CD14-positive monocyte (primary cell): ENCODE data around the gene HS1BP3. TPM values are rescaled to one million over a fixed set of nuclear protein-coding genes. Genes with fewer than 3 reads are reported as not detected.

Experiments used
- DNase-seq, 3 donors: peaks; one replicate each; pipeline ENCODE4 v3.0.0-alpha.2; 2011 to 2022
- H2AFZ ChIP-seq: 2 replicates; pipeline ENCODE4 v1.6.0; 2012; ENCODE audit warnings: mild to moderate bottlenecking, low read depth, low read length, inconsistent platforms; ENCODE audit not compliant: insufficient read depth, poor library complexity, severe bottlenecking
- H3K27ac ChIP-seq, 2 donors: 1 replicate in 1 of 2; 2 replicates in 1 of 2; pipeline ENCODE4 v1.5.1; 2012 to 2013; ENCODE audit warnings: low read length in 2 of 2, control low read depth in 1 of 2, inconsistent platforms in 1 of 2, low read depth in 1 of 2, mild to moderate bottlenecking in 1 of 2
- H3K27me3 ChIP-seq, 2 donors: one replicate each; pipeline versions ENCODE4 v1.6.0 to v1.6.1; 2011 to 2013; ENCODE audit warnings: low read length in 2 of 2; ENCODE audit not compliant: control insufficient read depth in 2 of 2, insufficient read depth in 2 of 2
- H3K36me3 ChIP-seq, 2 donors: replicated peaks in 1 of 2; 1 replicate in 1 of 2; 2 replicates in 1 of 2; pipeline versions ENCODE4 v1.5.1 to v1.6.1; 2012 to 2013; ENCODE audit warnings: low read length in 2 of 2, control low read depth in 1 of 2, inconsistent platforms in 1 of 2, mild to moderate bottlenecking in 1 of 2; ENCODE audit not compliant: insufficient read depth in 2 of 2, control insufficient read depth in 1 of 2
- H3K4me1 ChIP-seq, 2 donors: 1 replicate in 1 of 2; 2 replicates in 1 of 2; pipeline versions ENCODE4 v1.5.1 to v1.6.1; 2012 to 2013; ENCODE audit warnings: low read length in 2 of 2, control low read depth in 1 of 2, inconsistent platforms in 1 of 2, mild to moderate bottlenecking in 1 of 2, moderate library complexity in 1 of 2; ENCODE audit not compliant: insufficient read depth in 2 of 2, control insufficient read depth in 1 of 2
- H3K4me2 ChIP-seq: replicated peaks from 2 replicates; pipeline ENCODE3; 2012; ENCODE audit warnings: low read length, moderate library complexity, mild to moderate bottlenecking; ENCODE audit not compliant: poor library complexity, severe bottlenecking; ENCODE audit errors: extremely low read depth
- H3K4me3 ChIP-seq, 3 experiments: fragments of 200-600 bp in 1 of 3; sonication (generic) in 1 of 3; replicated peaks in 1 of 3; 1 replicate in 2 of 3; 2 replicates in 1 of 3; pipeline ENCODE4 v1.5.1; 2011 to 2013; ENCODE audit warnings: low read length in 3 of 3, mild to moderate bottlenecking in 3 of 3, control low read depth in 2 of 3, low read depth in 2 of 3, inconsistent platforms in 1 of 3, moderate library complexity in 1 of 3
- H3K79me2 ChIP-seq: 2 replicates; pipeline ENCODE4 v1.6.0; 2012; ENCODE audit warnings: mild to moderate bottlenecking, control low read depth, inconsistent platforms, low read length, moderate library complexity; ENCODE audit not compliant: insufficient read depth
- H3K9ac ChIP-seq: 2 replicates; pipeline ENCODE4 v1.6.0; 2017; ENCODE audit warnings: low read length, mild to moderate bottlenecking; ENCODE audit not compliant: insufficient read depth, poor library complexity, severe bottlenecking
- H3K9me3 ChIP-seq, 2 donors: replicated peaks in 1 of 2; 1 replicate in 1 of 2; 2 replicates in 1 of 2; pipeline versions ENCODE4 v1.5.1 to v1.6.1; 2012 to 2013; ENCODE audit warnings: low read length in 2 of 2, control low read depth in 1 of 2; ENCODE audit not compliant: control insufficient read depth in 1 of 2, insufficient read depth in 1 of 2
- H4K20me1 ChIP-seq: 2 replicates; pipeline ENCODE4 v1.6.0; 2012; ENCODE audit warnings: mild to moderate bottlenecking, low read length, control low read depth, moderate library complexity; ENCODE audit not compliant: insufficient read depth
- H3K27ac Mint-ChIP-seq, 7 donors: one replicate each; pipeline ENCODE4 v1.8.0; 2020; ENCODE audit warnings: mild to moderate bottlenecking in 7 of 7, mixed read lengths in 7 of 7, moderate library complexity in 6 of 7, inconsistent platforms in 2 of 7
- H3K27me3 Mint-ChIP-seq, 3 donors: one replicate each; pipeline ENCODE4 v1.8.0; 2021 to 2022; ENCODE audit warnings: low read depth in 3 of 3, mild to moderate bottlenecking in 3 of 3, mixed read lengths in 3 of 3, moderate library complexity in 3 of 3, inconsistent platforms in 1 of 3
- H3K36me3 Mint-ChIP-seq, 2 donors: one replicate each; pipeline ENCODE4 v1.8.0; 2020; ENCODE audit warnings: mixed read lengths in 2 of 2, inconsistent platforms in 1 of 2, mild to moderate bottlenecking in 1 of 2
- H3K4me1 Mint-ChIP-seq: one replicate; pipeline ENCODE4 v1.8.0; 2020; ENCODE audit warnings: mild to moderate bottlenecking, mixed read lengths
- H3K4me3 Mint-ChIP-seq, 2 donors: one replicate each; pipeline ENCODE4 v1.8.0; 2020; ENCODE audit warnings: mild to moderate bottlenecking in 2 of 2, mixed read lengths in 2 of 2, moderate library complexity in 1 of 2
- H3K9me3 Mint-ChIP-seq, 7 donors: one replicate each; pipeline ENCODE4 v1.8.0; 2020 to 2022; ENCODE audit warnings: mixed read lengths in 7 of 7, mild to moderate bottlenecking in 6 of 7, moderate library complexity in 6 of 7, inconsistent platforms in 2 of 7
- CTCF ChIP-seq: fragments of 200-600 bp; IDR thresholded peaks from one replicate; pipeline ENCODE4 v1.8.0; 2022; ENCODE audit warnings: antibody characterized with exemption, mild to moderate bottlenecking
- WGBS: methylation state at CpG from one replicate; pipeline ENCODE4 v1.1.5; 2013; ENCODE audit warnings: missing lambda C conversion rate; ENCODE audit not compliant: insufficient coverage; 5-methylcytosine and 5-hydroxymethylcytosine counted together
- intact Hi-C, 2 donors: fragments of 100-400 bp; cut with micrococcal nuclease; formaldehyde crosslinking; loops; one replicate each; pipeline versions ENCODE4 v1.15.0 to v1.15.1; 2023
- polyA plus RNA-seq, 3 donors: library from polyadenylated mRNA; depleted of rRNA in 1 of 3; unstranded in 2 of 3; stranded (reverse) in 1 of 3; fragments of 300-500 nt in 2 of 3; fragments of >200 nt in 1 of 3; fragmentation: Illumina TruSeq in 2 of 3; gene quantifications; 1 replicate in 2 of 3; 2 replicates in 1 of 3; pipeline ENCODE4 v1.2.3, GENCODE V29; 2012 to 2021

Gene HS1BP3
- polyA plus RNA-seq, 3 donors: 45.1 to 48.9 (median 45.4) TPM

- Mint-ChIP-seq H3K9me3 (peaks cover 2 to 13% (median 8%) of the 10 kb centered on the region in 7 donors), H3K4me3 (no peak overlapping the region), H3K4me1 (no peaks in the 10 kb centered on the region), H3K27ac (peak overlapping the region in 1 of 7 donors; percentile 12), H3K36me3 (no peaks in the 10 kb centered on the region), H3K27me3 (peaks cover 2 to 13% (median 3%) of the 10 kb centered on the region in 3 donors)
- Histone ChIP-seq H3K9ac (no peak overlapping the region), H3K4me3 (no peak overlapping the region), H3K36me3 (no peaks in the 10 kb centered on the region), H3K79me2 (no peaks in the 10 kb centered on the region), H4K20me1 (no peaks in the 10 kb centered on the region), H3K27ac (no peak overlapping the region), H3K4me1 (no peaks in the 10 kb centered on the region), H2AFZ (no peak overlapping the region), H3K27me3 (no peaks in the 10 kb centered on the region), H3K9me3 (peaks cover 5 to 8% of the 10 kb centered on the region in 2 donors), H3K4me2 (no peak overlapping the region)
- no peak for TF ChIP-seq CTCF
- 94% methylated on average over 11 of the region's 22 CpGs for WGBS
- intact Hi-C loops: no loop called here
- no peak for DNase-seq
Observed at GRCh38 chr2:20585710-20586594, 64.9 kb downstream of the HS1BP3 start.

- Histone ChIP-seq H3K27me3 (no peaks in the 10 kb centered on the region), H3K27ac (no peak overlapping the region), H3K9ac (no peak overlapping the region), H3K4me1 (no peaks in the 10 kb centered on the region), H3K79me2 (no peaks in the 10 kb centered on the region), H3K9me3 (peaks cover 5 to 8% of the 10 kb centered on the region in 2 donors), H3K36me3 (no peaks in the 10 kb centered on the region), H4K20me1 (no peaks in the 10 kb centered on the region), H3K4me3 (no peak overlapping the region), H3K4me2 (no peak overlapping the region), H2AFZ (no peak overlapping the region)
- no peaks in the 10 kb centered on the region for H3K36me3 Mint-ChIP-seq
- no peak overlapping the region for H3K4me3 Mint-ChIP-seq
- H3K27me3 Mint-ChIP-seq: peaks cover 2 to 13% (median 3%) of the 10 kb centered on the region in 3 donors
- H3K27ac Mint-ChIP-seq: no peak overlapping the region
- 89% methylated on average over 3 of the region's 5 CpGs for WGBS
- no peak for TF ChIP-seq CTCF
- no peak for DNase-seq
- no peaks in the 10 kb centered on the region for H3K4me1 Mint-ChIP-seq
- intact Hi-C loops: no loop called here
- H3K9me3 Mint-ChIP-seq: peaks cover 2 to 13% (median 8%) of the 10 kb centered on the region in 7 donors
Observed at GRCh38 chr2:20585359-20585709, 65.6 kb downstream of the HS1BP3 start.
